RPMI8226 (cell line): ENCODE measurements around the gene LNPEP.
A peak's percentile ranks its signal among the peaks of the same experiment; 100 is the strongest.

ENCODE experiments used
- DNase-seq: peaks from one replicate; pipeline ENCODE4 v3.0.0-alpha.2; 2015

The LNPEP gene

GRCh38 chr5:97004423-97005060 lies 68.7 kb downstream of the LNPEP start:
- no peak for DNase-seq

- no peak for DNase-seq
Measured at GRCh38 chr5:97006454-97007060, 70.7 kb downstream of the LNPEP start.

- peak; percentile 85 for DNase-seq
Measured at GRCh38 chr5:97009212-97009898, 73.5 kb downstream of the LNPEP start.

- DNase-seq, result no peak
Measured at GRCh38 chr5:97009921-97010320, 74.0 kb downstream of the LNPEP start.

GRCh38 chr5:97010606-97011005 lies 74.7 kb downstream of the LNPEP start:
- DNase-seq, result no peak

- DNase-seq, result no peak
Measured at GRCh38 chr5:97011567-97011966, 75.7 kb downstream of the LNPEP start.

GRCh38 chr5:97019435-97020117 lies 83.7 kb downstream of the LNPEP start:
- no peak for DNase-seq

GRCh38 chr5:97021416-97021815 lies 85.5 kb downstream of the LNPEP start:
- DNase-seq, result no peak

GRCh38 chr5:97022898-97023297 lies 87.0 kb downstream of the LNPEP start:
- no peak for DNase-seq

- DNase-seq, result no peak
Measured at GRCh38 chr5:97026721-97027120, 90.8 kb downstream of the LNPEP start.

GRCh38 chr5:97037819-97038218 lies 101.9 kb downstream of the LNPEP start:
- DNase-seq, result no peak

- DNase-seq, result no peak
Measured at GRCh38 chr5:97041239-97041638, 105.4 kb downstream of the LNPEP start.

- no peak for DNase-seq
Measured at GRCh38 chr5:97042996-97043395, 107.1 kb downstream of the LNPEP start.

GRCh38 chr5:97043511-97043910 lies 107.6 kb downstream of the LNPEP start:
- no peak for DNase-seq

GRCh38 chr5:97044052-97044451 lies 108.2 kb downstream of the LNPEP start:
- no peak for DNase-seq

GRCh38 chr5:97046270-97046982 lies 110.5 kb downstream of the LNPEP start:
- no peak for DNase-seq

- DNase-seq, result no peak
Measured at GRCh38 chr5:97047076-97047475, 111.2 kb downstream of the LNPEP start.

- no peak for DNase-seq
Measured at GRCh38 chr5:97049175-97049574, 113.3 kb downstream of the LNPEP start.

- no peak for DNase-seq
Measured at GRCh38 chr5:97056263-97056662, 120.4 kb downstream of the LNPEP start.

- no peak for DNase-seq
Measured at GRCh38 chr5:97062046-97062445, 126.2 kb downstream of the LNPEP start.

GRCh38 chr5:97063251-97063650 lies 127.4 kb downstream of the LNPEP start:
- DNase-seq, result no peak

- DNase-seq, result no peak
Measured at GRCh38 chr5:97065475-97065874, 129.6 kb downstream of the LNPEP start.

- no peak for DNase-seq
Measured at GRCh38 chr5:97067296-97067850, 131.5 kb downstream of the LNPEP start.
